Cardiac muscle cell (in vitro differentiated cells and primary cell): ENCODE data around the gene GZMH. TPM values are rescaled to one million over a fixed set of nuclear protein-coding genes. Genes with fewer than 3 reads are reported as not detected.
"Not testable (repeated sequence)": the region's sequence is repeated elsewhere in the genome, so short reads cannot be mapped to it uniquely, and the experiment has no call there.

Experiments used
- DNase-seq, 2 donors: peaks; one replicate each; pipeline versions ENCODE4 v3.0.0 to v3.0.0-alpha.2; 2010 to 2017; ENCODE audit warnings: low read depth in 1 of 2, low spot score in 1 of 2
- H3K27ac ChIP-seq: fragments of 200-600 bp; sonication (generic); 2 replicates; pipeline ENCODE4 v1.5.1; 2016
- H3K27me3 ChIP-seq: fragments of 200-600 bp; sonication (generic); 2 replicates; pipeline ENCODE4 v1.6.0; 2016; ENCODE audit warnings: control low read depth
- H3K36me3 ChIP-seq: fragments of 200-600 bp; sonication (generic); 2 replicates; pipeline ENCODE4 v1.5.1; 2016; ENCODE audit warnings: control low read depth
- H3K4me1 ChIP-seq: fragments of 200-600 bp; sonication (generic); 2 replicates; pipeline ENCODE4 v1.8.1; 2017; ENCODE audit warnings: low read depth, mild to moderate bottlenecking, mixed run types
- H3K4me3 ChIP-seq: fragments of 200-600 bp; sonication (generic); 2 replicates; pipeline ENCODE4 v1.5.1; 2016; ENCODE audit warnings: mild to moderate bottlenecking
- H3K9me3 ChIP-seq: fragments of 200-600 bp; sonication (generic); 2 replicates; pipeline ENCODE4 v1.5.1; 2017; ENCODE audit warnings: low read depth, mild to moderate bottlenecking, control low read depth
- polyA plus RNA-seq: library from polyadenylated mRNA; unstranded; fragments of >200 nt; fragmentation: Nextera tagmentation; extraction: Ambion mirVana; gene quantifications from 2 replicates; pipeline ENCODE4 v1.2.1, GENCODE V29; 2016
- total RNA-seq: library from RNA; depleted of rRNA; stranded (reverse); fragments of >200 nt; gene quantifications from 2 replicates; pipeline ENCODE4 v1.2.3, GENCODE V29; 2016
- TF ChIP-seq, protein P1 (sequence below): IDR thresholded peaks from 2 replicates; pipeline ENCODE4 v1.5.1; 2012; ENCODE audit warnings: low read depth, mild to moderate bottlenecking, low read length

The GZMH gene
- total and polyA plus RNA-seq, 2 experiments from 2014 or later = not detected

DNA sequence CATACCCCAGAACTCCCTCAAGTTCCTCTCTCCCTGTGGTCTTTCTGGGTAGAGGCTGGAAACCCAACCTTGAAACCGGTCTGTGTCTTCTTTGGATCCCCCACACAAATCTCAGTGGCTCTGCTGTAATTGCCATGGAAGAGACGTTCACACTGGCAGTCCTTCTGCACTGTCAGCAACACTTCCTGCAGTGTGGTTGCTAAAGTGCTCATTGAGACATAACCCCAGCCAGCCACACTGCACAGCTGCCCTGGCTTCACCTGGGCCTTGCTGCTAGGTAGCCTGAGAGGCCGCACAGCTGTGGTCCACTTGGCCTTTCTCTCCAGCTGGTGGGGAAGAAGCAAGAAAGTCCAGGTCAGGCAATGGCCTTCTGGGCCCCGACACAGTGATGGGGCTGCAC is 2.4 kb downstream of the GZMH start:
- Histone ChIP-seq H3K4me1 (no peaks in the 10 kb centered on the region), H3K9me3 (no peaks in the 10 kb centered on the region), H3K36me3 (no peaks in the 10 kb centered on the region), H3K27ac (no peak overlapping the region), H3K27me3 (no peaks in the 10 kb centered on the region), H3K4me3 (no peak overlapping the region)
- DNase-seq = no peak
- TF ChIP-seq, protein P1, sequence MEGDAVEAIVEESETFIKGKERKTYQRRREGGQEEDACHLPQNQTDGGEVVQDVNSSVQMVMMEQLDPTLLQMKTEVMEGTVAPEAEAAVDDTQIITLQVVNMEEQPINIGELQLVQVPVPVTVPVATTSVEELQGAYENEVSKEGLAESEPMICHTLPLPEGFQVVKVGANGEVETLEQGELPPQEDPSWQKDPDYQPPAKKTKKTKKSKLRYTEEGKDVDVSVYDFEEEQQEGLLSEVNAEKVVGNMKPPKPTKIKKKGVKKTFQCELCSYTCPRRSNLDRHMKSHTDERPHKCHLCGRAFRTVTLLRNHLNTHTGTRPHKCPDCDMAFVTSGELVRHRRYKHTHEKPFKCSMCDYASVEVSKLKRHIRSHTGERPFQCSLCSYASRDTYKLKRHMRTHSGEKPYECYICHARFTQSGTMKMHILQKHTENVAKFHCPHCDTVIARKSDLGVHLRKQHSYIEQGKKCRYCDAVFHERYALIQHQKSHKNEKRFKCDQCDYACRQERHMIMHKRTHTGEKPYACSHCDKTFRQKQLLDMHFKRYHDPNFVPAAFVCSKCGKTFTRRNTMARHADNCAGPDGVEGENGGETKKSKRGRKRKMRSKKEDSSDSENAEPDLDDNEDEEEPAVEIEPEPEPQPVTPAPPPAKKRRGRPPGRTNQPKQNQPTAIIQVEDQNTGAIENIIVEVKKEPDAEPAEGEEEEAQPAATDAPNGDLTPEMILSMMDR = no peak

DNA sequence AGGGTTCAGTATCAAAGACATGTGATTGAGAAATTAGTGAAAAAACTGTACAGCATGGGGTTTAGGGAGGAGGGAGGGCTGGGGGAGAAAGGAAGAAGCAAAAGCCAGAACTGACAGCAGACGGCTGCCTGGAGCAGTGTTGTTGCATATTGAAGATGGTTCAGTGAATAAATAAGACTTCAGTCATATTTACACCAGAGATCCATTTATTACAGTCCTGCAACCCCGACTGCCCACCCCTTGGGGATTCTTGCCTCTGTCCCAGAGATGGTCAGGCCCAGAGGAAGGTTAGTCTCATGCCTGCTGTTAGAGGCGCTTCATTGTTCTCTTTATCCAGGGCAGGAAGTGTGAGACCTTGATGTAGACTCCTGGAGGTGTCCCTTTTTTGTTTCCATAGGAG is 3.2 kb downstream of the GZMH start:
- Histone ChIP-seq H3K4me3 (no peak overlapping the region), H3K4me1 (no peaks in the 10 kb centered on the region), H3K27ac (no peak overlapping the region), H3K36me3 (no peaks in the 10 kb centered on the region), H3K9me3 (no peaks in the 10 kb centered on the region), H3K27me3 (no peaks in the 10 kb centered on the region)
- TF ChIP-seq, protein P1 = no peak
- DNase-seq = no peak

DNA sequence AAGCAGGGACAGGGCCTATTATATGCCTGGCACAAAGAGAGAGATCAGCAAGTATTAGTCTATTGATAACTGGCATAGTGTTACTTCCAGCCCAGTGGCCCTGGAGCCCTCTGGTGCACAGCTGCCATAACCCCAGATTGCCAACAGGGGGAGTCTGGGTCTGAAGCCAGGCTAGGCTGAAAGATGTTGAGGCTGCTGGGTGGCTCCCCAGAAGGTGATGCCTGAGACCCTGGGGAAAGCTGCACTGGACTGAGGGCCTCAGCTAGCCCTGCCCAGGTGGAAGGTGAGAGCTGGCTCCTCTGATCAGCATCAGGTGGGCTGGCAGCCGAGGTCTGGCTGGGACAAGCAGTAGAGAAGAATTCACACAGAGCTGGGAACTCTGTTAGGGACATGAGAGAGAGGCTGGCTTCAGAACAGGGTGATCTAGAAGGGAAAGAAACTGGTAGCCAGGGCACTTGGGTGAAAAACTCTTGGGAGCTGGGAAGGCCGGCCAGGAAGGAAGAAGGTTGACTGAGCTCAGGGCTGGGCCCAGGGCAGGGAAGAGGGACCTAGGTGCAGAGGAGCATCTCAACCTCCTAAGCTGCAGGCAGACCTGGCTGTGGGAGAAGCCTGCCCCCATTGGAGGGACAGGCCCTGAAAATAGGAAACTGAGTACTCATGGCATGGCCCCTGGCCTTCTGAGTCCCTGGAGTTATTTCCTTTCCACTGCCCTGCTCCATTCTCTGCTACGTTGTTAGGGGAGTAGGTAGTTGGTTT is 3.9 kb downstream of the GZMH start:
- H3K27ac ChIP-seq = no peak overlapping the region
- TF ChIP-seq, protein P1 = peak; percentile 50
- no peaks in the 10 kb centered on the region for H3K9me3 ChIP-seq
- H3K4me3 ChIP-seq = no peak overlapping the region
- H3K4me1 ChIP-seq = no peaks in the 10 kb centered on the region
- H3K27me3 ChIP-seq = no peaks in the 10 kb centered on the region
- DNase-seq = no peak
- H3K36me3 ChIP-seq = no peaks in the 10 kb centered on the region

DNA sequence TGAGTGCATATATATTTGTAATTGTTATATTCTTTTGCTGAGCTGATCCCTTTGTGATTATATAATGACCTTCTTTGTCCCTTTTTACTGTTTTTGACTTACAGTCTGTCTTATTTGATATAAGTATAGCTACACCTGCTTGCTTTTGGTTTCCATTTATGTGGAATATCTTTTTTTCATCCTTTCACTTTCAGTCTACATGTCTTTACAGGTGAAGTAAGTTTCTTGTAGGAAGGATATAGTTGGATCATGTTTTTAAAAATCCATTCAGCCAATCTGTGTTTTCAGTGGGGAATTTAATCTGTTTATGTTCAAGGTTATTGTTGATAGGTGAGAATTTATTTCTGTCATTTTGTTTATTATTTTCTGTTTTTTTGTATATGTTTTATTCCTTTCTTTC is 12.1 kb downstream of the GZMH start:
- TF ChIP-seq, protein P1 = no peak
- H3K9me3 ChIP-seq = no peaks in the 10 kb centered on the region
- H3K4me1 ChIP-seq = no peaks in the 10 kb centered on the region
- H3K27ac ChIP-seq = no peak overlapping the region
- no peaks in the 10 kb centered on the region for H3K27me3 ChIP-seq
- H3K4me3 ChIP-seq = no peak overlapping the region
- H3K36me3 ChIP-seq = no peaks in the 10 kb centered on the region
- DNase-seq = no peak

DNA sequence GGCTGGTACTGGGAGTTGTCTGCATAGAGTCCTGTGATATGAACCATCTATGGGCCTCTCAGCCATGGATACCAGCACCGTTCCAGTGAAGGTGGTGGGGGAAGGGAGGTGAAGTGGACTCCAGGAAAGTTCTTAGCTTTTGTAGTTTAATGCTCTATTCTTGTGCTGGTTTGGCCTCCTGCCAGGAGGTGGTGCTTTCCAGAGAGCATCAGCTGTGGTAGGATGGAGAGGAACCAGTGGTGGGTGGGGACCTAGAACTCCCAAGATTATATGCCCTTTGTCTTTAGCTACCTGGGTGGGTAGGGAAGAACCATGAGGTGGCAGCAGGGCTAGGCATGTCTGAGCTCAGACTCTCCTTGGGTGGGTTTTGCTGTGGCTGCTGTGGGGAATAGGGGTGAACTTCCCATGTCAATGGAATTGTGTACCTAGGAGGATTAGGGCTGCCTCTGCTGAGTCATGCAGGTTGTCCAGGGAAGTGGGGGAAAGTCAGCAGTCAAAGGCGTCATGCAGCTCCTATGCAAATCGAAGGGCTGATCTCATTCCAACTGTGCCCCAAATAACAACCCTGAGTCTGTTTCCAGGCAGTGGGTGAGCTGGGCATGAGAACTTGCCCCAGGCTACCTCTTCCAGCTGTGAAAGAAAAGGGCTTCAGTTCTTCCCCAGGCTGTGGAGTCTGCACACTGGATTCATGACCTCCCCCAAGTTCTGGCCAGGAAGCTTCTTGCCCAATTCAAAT is 14.2 kb downstream of the GZMH start:
- Histone ChIP-seq H3K36me3 (no peaks in the 10 kb centered on the region), H3K4me1 (no peaks in the 10 kb centered on the region), H3K27me3 (no peaks in the 10 kb centered on the region), H3K27ac (no peak overlapping the region), H3K9me3 (no peaks in the 10 kb centered on the region), H3K4me3 (no peak overlapping the region)
- no peak for DNase-seq
- TF ChIP-seq, protein P1 = no peak

DNA sequence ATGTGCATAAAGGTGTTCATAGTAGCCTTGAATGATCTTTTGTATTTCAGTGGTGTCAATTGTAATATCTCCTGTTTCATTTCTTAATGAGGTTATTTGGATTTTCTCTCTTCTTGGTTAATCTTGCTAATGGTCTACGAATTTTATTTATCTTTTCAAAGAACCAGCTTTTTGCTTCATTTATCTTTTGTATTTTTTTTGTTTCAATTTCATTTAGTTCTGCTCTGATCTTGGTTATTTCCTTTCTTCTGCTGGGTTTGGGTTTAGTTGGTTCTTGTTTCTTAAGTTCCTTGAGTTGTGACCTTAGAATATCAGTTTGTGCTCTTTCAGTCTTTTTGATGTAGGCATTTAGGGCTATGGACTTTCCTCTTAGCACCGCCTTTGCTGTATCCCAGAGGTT is 18.5 kb downstream of the GZMH start:
- not testable (repeated sequence) for DNase-seq, H3K27me3 ChIP-seq, H3K4me3 ChIP-seq, H3K9me3 ChIP-seq, H3K4me1 ChIP-seq, H3K36me3 ChIP-seq, H3K27ac ChIP-seq

DNA sequence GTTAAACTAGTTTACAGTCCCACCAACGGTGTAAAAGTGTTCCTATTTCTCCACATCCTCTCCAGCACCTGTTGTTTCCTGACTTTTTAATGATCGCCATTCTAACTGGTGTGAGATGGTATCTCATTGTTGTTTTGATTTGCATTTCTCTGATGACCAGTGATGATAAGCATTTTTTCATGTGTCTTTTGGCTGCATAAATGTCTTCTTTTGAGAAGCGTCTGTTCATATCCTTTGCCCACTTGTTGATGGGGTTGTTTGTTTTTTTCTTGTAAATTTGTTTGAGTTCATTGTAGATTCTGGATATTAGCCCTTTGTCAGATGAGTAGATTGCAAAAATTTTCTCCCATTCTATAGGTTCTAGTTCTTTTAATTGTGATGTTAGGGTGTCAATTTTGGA is 25.1 kb downstream of the GZMH start:
- not testable (repeated sequence) for H3K27me3 ChIP-seq, H3K9me3 ChIP-seq, DNase-seq, H3K36me3 ChIP-seq, H3K27ac ChIP-seq, H3K4me3 ChIP-seq, H3K4me1 ChIP-seq
